Measurements from ENCODE around the gene TMEM255B. TPM values are rescaled to one million over a fixed set of nuclear protein-coding genes. Genes with fewer than 3 reads are reported as not detected.
"Not testable (repeated sequence)": the region's sequence is repeated elsewhere in the genome, so short reads cannot be mapped to it uniquely, and the experiment has no call there.

TMEM255B gene
- total and polyA plus RNA-seq, 2 donors (not counting 3 experiments of a cell fraction or from before 2014, with no cell fraction given) = 105 to 121 TPM

DNA sequence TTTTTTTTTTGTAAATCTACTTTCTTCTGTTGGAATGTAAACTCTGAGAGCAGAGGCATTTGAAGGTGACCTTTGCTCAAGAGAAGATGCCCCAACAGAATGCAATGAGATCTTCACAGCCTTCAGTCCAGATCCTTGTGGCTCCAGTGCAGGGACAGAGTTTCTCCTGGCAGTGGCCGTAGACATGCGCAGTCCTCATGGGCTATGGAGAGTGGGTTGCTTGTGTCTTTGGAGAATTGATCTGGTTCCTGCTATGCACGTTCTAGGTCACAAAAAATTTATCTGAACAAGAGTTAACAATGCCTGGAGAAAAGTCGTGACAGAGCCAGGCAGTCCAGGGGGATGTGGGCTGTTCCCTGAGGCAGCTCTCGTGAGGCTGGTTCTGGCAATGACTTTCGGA lies 30.1 kb downstream of the TMEM255B start:
- intact Hi-C loops (cut with micrococcal nuclease) (no loop called here), dilution Hi-C loops (cut with MboI; ENCODE audit: extremely low pct_ligation_motif_present, low sequenced_read_pairs) (no loop called here)
- TF ChIP-seq, protein P1, sequence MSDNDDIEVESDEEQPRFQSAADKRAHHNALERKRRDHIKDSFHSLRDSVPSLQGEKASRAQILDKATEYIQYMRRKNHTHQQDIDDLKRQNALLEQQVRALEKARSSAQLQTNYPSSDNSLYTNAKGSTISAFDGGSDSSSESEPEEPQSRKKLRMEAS (IDR thresholded peaks at IDR 0.05; ENCODE audit: insufficient read depth, insufficient read length) = no peak
- no peak for TF ChIP-seq POLR2A (IDR thresholded peaks at IDR 0.05; ENCODE audit: low read depth, low read length)
- no peak for TF ChIP-seq GATA2 (IDR thresholded peaks at IDR 0.05; ENCODE audit: insufficient read depth, insufficient read length, low read depth, low read length)
- TF ChIP-seq EZH2 (IDR thresholded peaks at IDR 0.05; ENCODE audit: borderline replicate concordance, low read depth, low read length, severe bottlenecking) = no peak
- TF ChIP-seq, protein P2, sequence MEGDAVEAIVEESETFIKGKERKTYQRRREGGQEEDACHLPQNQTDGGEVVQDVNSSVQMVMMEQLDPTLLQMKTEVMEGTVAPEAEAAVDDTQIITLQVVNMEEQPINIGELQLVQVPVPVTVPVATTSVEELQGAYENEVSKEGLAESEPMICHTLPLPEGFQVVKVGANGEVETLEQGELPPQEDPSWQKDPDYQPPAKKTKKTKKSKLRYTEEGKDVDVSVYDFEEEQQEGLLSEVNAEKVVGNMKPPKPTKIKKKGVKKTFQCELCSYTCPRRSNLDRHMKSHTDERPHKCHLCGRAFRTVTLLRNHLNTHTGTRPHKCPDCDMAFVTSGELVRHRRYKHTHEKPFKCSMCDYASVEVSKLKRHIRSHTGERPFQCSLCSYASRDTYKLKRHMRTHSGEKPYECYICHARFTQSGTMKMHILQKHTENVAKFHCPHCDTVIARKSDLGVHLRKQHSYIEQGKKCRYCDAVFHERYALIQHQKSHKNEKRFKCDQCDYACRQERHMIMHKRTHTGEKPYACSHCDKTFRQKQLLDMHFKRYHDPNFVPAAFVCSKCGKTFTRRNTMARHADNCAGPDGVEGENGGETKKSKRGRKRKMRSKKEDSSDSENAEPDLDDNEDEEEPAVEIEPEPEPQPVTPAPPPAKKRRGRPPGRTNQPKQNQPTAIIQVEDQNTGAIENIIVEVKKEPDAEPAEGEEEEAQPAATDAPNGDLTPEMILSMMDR (IDR thresholded peaks at IDR 0.05; ENCODE audit: extremely low read depth in 1 of 2, insufficient read depth in 1 of 2, low read depth in 1 of 2, low read length in 2 of 2) = no peak
- TF ChIP-seq FOS (IDR thresholded peaks at IDR 0.05; ENCODE audit: borderline replicate concordance, insufficient read depth, low read length) = no peak
- TF ChIP-seq MYC (IDR thresholded peaks at IDR 0.05; ENCODE audit: low read depth, low read length) = no peak
- TF ChIP-seq JUN (IDR thresholded peaks at IDR 0.05; ENCODE audit: borderline replicate concordance, insufficient read depth, insufficient read length, low read depth) = no peak
- TF ChIP-seq POLR2AphosphoS5 (IDR thresholded peaks at IDR 0.05; ENCODE audit: insufficient read depth, low read depth, low read length) = no peak
- Histone ChIP-seq H3K9me3 (replicated peaks; ENCODE audit: control insufficient read depth, insufficient read depth, low read length) (no peaks in the 10 kb centered on the region), H4K20me1 (replicated peaks; ENCODE audit: control insufficient read depth, extremely low read depth, insufficient read depth, low read length) (no peaks in the 10 kb centered on the region), H3K27me3 (ENCODE audit: control insufficient read depth in 2 of 2, insufficient read depth in 2 of 2, low read length in 2 of 2) (no peaks in the 10 kb centered on the region), H3K4me3 (replicated peaks in 1 of 3; ENCODE audit: insufficient read depth in 1 of 3, low read depth in 1 of 3, low read length in 3 of 3) (no peak overlapping the region), H3K79me2 (ENCODE audit: control insufficient read depth, insufficient read depth, low read length) (no peaks in the 10 kb centered on the region), H2AFZ (ENCODE audit: low read depth, low read length) (no peak overlapping the region), H3K9ac (replicated peaks; ENCODE audit: extremely low read depth, insufficient read depth, low read length) (no peak overlapping the region), H3K4me1 (ENCODE audit: control insufficient read depth, extremely low read depth, insufficient read depth, low read length) (peaks cover 14% of the 10 kb centered on the region), H3K36me3 (ENCODE audit: control insufficient read depth in 2 of 2, extremely low read depth in 1 of 2, insufficient read depth in 2 of 2, low read length in 2 of 2) (peaks cover 0 to 31% of the 10 kb centered on the region in 2 experiments), H3K4me2 (ENCODE audit: insufficient read depth, low read length) (no peak overlapping the region), H3K9me1 (replicated peaks; ENCODE audit: control insufficient read depth, extremely low read depth, insufficient read depth, low read length) (no peaks in the 10 kb centered on the region), H3K27ac (ENCODE audit: insufficient read depth, low read depth, low read length) (no peak overlapping the region)
- no TSS peak for BruUV-seq (replicated peaks)
- CTCF ChIA-PET = no interaction called here
- FAIRE-seq = no peak
- POLR2A ChIA-PET = no interaction called here
- no peak for DNase-seq (ENCODE audit: low read depth, low spot score)

DNA sequence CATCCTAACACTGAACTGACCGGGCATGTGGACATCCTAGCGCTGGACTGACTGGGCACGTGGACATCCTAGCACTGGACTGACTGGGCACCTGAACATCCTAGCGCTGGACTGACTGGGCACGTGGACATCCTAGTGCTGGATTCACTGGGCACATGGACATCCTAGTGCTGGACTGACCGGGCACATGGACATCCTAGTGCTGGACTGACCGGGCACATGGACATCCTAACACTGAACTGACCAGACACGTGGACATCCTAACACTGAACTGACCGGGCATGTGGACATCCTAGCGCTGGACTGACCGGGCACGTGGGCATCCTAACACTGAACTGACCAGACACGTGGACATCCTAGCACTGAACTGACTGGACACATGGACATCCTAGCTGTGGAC lies 30.9 kb downstream of the TMEM255B start:
- H3K9me1 ChIP-seq (replicated peaks; ENCODE audit: control insufficient read depth, extremely low read depth, insufficient read depth, low read length); H3K27ac ChIP-seq (ENCODE audit: insufficient read depth, low read depth, low read length); H3K9ac ChIP-seq (replicated peaks; ENCODE audit: extremely low read depth, insufficient read depth, low read length); H3K27me3 ChIP-seq (ENCODE audit: control insufficient read depth in 2 of 2, insufficient read depth in 2 of 2, low read length in 2 of 2); H3K4me3 ChIP-seq (replicated peaks in 1 of 3; ENCODE audit: insufficient read depth in 1 of 3, low read depth in 1 of 3, low read length in 3 of 3); H3K79me2 ChIP-seq (ENCODE audit: control insufficient read depth, insufficient read depth, low read length); intact Hi-C loops (cut with micrococcal nuclease); FAIRE-seq; POLR2A ChIA-PET; CTCF ChIA-PET; H3K9me3 ChIP-seq (replicated peaks; ENCODE audit: control insufficient read depth, insufficient read depth, low read length); DNase-seq (ENCODE audit: low read depth, low spot score); H3K4me2 ChIP-seq (ENCODE audit: insufficient read depth, low read length); BruUV-seq (replicated peaks); H4K20me1 ChIP-seq (replicated peaks; ENCODE audit: control insufficient read depth, extremely low read depth, insufficient read depth, low read length); dilution Hi-C loops (cut with MboI; ENCODE audit: extremely low pct_ligation_motif_present, low sequenced_read_pairs); H2AFZ ChIP-seq (ENCODE audit: low read depth, low read length); H3K4me1 ChIP-seq (ENCODE audit: control insufficient read depth, extremely low read depth, insufficient read depth, low read length): not testable (repeated sequence)
- H3K36me3 ChIP-seq (ENCODE audit: control insufficient read depth in 2 of 2, extremely low read depth in 1 of 2, insufficient read depth in 2 of 2, low read length in 2 of 2) = peaks cover 0 to 34% of the 10 kb centered on the region in 2 experiments
